HG03354 (cell line): ENCODE data around the gene CPE.

ENCODE experiments used
- ATAC-seq: cut with Tn5 transposase; IDR thresholded peaks from one replicate; pipeline ENCODE4 v1.9.1; 2021; ENCODE audit warnings: mild to moderate bottlenecking; ENCODE audit not compliant: unreplicated experiment, poor library complexity, severe bottlenecking

CPE gene

DNA sequence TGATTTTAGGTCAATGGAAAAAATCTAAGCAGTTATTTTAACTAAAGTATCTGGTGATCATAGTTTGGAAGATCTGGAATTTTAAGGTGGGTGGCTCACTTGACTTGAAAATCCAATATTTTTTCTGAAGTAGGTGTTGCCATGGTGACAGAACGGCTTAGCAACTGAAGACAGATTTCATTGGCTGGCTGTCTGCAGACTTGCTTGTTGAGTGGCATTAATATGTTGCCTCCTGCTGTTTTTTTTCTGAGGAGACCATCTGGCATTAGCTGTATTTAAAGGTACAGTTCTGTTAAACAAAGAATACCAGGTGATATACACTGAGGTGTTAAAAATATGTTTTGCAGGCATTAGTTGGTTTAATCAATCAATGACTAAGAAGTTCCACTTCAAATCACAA is 19.8 kb downstream of the CPE start:
- peak; percentile 92 for ATAC-seq

DNA sequence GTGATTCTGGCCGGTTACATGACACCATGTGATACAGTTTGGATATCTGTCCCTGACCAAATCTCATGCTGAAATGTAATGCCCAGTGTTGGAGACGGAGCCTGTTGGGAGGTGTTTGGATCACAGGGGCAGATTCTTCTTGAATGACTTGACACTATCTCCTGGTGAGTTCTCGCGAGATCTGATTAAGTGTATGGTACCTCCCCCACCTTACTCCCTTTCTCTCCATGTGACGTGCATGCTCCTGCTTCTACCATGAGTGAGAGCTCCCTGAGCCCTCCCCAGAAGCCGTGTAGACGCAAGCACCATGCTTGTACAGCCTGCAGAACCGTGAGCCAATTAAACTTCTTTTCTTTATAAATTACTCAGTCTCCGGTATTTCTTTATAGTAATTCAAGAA is 23.6 kb downstream of the CPE start:
- no peak for ATAC-seq

DNA sequence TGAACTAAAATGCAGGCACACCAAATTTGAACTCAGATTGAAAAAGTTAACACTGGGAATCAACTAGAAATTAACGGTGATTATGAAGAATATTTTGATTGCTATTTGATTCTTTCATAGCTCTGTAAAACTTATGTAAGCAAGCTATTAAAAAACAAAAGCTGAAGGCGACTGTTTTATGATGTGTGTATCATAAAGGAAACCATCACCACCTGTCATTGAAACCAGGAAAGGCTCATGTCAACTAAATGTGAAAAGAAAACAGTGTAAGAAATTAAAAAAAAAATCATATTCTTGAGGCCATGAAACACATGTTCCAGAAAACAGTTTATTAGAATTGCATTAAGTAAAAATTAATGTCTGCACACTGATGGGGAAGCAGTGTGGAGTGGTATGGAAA is 24.2 kb downstream of the CPE start:
- no peak for ATAC-seq

DNA sequence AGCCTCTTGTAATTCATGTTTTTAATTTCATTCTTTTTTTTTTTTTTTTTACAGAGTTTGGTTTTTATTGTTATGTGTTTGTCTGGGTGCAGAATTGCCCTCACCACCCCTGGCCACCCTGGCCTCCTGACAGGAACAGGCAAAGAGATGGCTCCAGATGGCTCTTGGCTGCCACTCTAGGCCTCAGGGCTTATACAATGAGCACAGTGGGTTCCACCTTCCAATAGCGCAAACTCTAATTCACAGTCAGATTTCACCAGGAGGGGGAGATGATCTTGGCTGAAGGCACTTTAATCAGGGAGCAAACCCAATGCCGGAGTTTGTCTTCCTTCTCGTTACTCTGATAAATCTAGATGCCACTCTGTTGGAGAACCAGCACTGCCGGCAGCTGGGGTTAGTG is 24.8 kb downstream of the CPE start:
- ATAC-seq, result no peak

DNA sequence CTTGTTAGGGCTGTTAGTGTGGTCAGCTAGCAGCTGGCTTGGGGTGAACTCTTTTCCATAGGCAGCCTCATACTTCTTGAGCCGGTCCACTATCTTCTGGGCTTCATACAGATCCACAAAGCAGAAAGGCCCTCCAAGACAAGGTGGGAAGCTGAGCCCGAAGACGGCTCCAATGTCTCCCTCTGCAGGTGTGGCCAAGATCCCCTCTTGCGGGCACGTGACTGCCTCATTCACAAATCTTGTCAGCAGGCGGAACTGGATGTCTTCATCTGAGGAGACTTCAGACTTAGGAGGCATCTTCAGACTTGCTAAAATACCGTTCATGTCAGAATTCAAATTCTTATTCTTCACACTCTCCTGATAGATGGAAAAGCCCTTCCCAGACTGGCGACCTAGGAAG is 25.3 kb downstream of the CPE start:
- ATAC-seq, result no peak

DNA sequence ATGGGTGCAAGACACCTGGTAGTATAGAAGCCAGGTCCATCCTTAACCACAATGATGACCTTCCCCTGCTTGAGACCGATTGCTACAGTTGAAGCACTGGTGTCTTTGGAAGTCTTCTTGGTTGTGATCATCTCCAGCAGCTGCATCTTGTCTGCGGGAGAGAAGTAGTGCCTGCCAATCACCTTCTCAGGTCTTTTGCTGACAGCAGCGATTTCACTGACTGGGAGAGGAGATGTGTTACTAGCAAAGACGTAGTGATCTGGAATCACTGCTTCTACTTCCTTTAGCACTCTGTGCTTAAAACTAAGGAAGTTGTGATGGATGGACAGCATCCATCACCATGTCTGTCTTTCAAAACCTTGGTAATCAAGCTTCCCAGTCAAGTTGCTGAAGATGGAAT is 25.9 kb downstream of the CPE start:
- no peak for ATAC-seq

DNA sequence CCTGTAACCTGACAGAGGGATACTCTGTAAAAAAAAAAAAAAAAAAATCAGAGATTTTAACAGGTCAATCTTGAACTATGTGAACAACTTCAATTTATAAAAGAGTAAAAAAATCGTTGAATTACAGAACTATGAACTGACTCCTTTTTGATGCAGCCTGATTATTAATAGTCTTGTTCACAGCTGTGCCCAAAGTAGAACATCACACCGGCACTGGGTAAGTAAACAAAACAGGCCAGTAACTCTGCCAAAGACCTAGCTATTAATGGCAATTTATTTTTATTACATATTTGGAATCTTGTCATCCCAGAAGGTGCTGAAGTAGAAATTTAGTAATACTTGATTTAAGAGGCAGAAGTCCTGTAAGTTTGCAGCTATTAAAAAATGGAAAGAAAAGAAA is 31.4 kb downstream of the CPE start:
- ATAC-seq, result no peak

DNA sequence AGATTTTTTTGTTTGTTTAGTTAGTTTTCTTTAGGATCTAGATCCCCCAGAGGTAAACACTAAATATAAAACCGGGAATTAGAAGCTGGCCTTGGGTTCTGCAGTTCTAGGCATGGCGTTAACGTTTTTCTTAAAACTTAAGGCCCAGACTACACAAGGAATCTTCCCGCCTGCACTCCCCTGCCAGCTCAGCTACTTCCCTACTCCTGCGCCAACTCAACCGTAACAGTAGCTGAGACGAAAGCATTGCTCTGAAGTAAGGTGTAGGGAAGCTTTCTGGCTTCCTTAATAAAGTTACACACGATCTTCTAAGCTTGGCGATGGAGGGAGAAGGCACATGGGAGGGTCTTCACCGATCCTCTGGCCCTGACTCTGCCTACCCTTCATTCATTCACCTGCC is 37.1 kb downstream of the CPE start:
- ATAC-seq, result no peak

DNA sequence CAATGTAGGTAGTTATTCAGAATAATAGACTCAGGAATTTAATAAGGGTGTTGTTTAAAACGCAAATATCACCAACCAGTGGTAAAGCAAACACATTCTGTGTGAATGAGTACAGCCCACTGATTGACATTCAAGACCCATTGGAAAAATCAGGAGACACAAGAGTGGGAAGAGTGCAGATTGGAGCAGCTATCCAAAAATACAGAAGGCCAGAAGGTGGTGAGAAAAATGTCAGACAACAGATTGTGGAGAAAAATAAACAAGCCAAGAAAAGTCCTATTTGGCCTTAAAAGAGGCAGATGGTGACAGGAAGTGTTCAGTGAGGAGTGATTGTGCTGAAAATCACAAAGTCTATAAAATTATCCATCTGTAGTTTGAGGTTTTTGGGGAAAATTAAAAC is 39.3 kb downstream of the CPE start:
- no peak for ATAC-seq

DNA sequence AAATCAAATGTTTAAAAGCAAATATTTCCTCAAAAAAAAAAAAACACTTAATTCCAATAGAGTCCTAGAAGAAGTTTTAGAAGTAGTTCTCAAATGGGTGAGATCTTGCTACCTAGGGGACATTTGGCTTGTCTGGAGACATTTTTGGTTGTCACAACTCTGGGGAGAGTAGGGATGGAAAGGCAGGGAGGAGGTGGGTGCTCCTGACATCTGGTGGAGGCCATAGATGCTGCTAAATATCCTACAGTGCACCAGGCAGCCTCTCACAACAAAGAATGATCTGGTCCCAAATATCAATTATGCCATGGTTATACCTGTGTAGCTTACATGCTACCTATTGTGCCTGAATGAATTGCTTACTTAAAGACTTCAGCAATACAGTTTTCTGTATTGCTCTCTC is 46.8 kb downstream of the CPE start:
- ATAC-seq, result no peak

DNA sequence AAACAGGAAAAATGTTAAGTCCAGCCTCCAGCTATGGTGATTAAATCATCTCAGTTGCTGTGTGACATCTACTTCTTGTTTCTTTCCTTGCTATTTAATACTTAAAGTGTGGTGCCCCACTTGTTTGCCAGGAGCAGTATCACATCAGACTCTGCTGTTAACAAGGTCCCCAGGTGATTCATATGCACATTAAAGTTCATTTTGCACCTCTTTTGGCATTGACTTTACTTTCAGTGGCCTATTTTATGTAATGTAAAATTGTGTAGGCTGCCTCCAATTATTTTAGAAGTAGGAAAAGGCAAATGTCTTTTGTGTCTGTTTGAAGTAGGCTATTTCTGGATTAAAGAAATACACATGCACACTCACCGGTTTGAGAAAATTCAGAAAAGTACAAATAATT is 47.5 kb downstream of the CPE start:
- ATAC-seq, result no peak

DNA sequence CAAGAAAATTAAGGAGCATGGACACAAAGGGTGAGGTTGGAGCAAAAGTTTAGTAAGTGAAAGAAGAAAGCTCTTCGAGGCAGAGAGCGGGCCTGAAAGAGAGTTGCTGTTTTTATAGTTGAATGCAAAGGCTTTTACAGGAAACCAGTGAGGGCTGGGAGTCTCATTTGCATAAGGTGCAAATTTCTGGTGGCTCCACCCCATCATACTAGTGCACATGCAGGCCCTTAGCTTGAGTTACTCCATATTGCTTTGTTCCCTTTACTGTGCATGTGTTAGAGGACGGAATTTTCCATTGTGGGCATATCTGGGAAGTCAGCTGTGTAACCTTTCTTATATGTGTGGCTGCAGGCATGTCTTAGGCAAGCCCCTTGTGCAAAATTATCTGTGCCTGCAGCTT is 48.0 kb downstream of the CPE start:
- ATAC-seq, result no peak

DNA sequence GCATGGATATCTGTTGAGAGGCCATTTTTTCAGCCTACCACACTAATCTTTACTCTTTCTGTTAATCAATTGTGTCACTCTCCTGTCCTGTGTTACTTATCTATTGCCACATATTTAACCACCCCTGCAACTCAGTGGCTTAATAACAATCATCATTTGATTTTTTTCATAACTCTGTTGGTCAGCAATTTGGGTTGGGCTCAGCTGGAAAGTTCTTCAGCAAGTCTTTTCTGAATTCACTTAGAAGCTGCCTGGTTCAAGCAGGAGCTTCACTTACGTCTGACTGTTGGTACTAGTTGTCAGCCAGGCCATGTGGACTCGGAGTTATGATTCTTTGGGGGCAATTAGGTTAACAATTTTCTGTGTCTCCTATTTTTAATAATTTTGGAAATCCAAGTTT is 50.1 kb downstream of the CPE start:
- ATAC-seq, result no peak

DNA sequence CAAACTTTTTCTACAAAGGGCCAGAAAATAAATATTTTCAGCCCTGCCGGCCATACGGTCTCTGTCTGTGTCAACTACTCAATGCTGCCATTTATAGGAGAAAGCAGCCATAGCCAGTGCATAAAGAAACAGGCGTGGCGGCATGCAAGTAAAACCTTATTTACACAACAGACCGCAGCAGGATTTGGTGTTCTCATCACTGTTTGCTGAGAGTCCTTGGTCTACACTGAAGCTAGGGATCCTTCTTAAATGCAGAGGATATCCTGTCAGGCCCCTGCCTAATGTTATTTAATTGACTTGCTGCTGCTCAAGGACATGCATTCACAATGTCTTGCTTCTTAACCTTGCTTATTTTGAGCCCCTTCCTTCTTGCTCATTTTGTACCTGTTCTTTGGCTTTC is 54.7 kb downstream of the CPE start:
- no peak for ATAC-seq

DNA sequence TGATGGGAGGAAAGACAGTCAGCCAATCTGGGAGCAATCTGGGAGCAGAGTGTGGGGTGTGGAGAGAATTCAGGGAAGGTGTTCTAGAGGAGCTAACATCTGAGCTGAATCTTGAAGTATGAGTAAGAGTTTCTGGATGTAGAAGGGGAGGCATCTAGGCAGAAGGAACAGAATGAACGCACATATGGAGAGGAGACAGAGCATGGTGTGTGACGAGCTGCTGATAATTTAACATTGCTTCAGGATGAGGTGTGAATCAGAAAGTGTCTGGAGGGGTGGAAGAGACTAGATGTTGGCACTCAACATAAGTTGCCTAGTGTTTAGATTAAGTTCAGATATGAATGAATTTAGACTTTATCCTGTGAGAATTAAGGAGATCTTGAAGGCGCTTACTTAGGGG is 58.9 kb downstream of the CPE start:
- no peak for ATAC-seq

DNA sequence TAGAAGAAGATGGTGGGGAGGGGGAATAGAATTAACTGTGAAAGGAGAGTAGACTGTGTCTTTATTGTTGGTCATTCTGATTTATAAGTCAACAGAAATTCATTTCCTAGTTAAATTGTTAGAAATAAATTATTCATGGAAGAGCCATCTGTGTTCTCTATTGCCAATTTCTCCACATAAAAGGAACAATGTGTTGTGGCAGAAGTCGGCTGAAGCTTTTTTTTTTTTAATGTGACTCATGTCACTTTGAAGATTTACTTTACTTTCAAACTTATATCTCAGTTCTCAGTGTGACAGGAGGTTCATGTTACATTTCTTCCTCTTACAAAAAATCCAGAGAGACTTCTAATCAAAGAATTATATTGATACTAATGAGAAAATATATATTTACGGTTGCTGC is 60.5 kb downstream of the CPE start:
- ATAC-seq, result no peak

DNA sequence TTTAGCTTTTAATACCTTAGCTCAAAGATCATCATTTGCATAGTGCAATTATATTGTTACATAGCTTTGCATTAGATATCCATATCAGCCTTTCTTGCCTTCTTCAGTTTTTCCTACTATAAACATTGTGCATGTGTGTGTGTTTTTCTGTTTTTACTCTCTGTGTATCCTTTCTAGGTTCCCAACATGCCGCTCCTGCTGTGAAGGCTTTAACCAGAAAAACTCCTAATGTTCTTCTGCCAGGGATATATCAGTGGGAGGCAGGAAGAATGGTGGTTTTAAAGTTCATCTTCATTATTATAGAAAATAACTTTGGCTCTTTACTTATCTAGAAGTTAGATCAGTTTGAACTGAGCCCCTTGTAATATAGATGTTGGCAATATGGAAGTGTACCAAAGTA is 61.2 kb downstream of the CPE start:
- no peak for ATAC-seq

DNA sequence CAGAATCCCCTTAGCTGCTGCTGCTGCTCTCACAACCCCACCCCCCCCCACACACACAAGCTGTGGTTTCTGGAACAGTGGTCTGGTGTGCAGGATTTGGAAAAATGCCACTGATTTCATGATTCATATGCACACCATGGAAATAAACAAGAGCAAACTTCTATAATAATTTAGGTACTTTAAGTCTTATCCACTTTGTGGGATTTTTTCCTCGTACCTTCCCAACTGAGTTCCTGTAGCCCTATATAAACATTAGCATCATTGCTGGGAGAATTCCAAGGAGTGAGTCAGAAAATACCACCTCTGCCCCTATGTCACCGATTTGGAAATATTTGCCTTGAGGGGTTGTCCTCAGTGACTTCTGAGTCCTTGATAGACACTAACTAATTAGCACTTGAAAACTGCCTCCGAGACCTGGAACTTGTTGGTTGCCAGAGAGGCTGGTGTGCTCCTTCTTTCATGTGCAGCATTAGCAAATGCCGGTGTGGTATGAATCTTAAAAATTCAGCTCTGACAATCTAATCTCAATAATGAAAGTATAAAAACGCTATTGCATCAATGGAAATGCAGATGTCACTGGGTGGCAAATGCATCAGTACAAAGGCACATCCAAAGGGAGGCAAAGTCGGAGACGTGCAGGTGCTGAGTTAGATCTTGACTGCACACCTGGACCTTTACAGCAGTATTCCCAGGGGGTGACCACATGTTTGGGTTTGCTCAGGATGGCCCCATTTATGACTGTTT is 61.8 kb downstream of the CPE start:
- no peak for ATAC-seq

DNA sequence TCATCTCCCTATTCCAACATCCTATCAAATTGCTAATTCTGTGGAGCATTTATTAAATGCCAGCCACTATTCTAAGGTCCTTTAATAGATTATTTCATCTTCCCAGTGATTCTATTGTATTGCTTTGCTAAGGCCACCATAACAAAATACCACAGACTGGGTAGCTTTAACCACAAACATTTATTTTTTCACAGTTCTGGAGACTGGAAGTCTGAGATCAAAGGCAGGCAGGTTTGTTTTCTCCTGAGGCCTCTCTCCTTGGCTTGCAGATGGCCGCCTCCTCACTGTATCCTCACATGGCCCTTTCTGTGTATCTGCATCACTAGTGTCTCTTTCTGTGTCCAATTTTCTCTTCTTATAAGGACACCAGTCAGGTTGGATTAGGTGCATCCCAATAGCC is 64.5 kb downstream of the CPE start:
- no peak for ATAC-seq

DNA sequence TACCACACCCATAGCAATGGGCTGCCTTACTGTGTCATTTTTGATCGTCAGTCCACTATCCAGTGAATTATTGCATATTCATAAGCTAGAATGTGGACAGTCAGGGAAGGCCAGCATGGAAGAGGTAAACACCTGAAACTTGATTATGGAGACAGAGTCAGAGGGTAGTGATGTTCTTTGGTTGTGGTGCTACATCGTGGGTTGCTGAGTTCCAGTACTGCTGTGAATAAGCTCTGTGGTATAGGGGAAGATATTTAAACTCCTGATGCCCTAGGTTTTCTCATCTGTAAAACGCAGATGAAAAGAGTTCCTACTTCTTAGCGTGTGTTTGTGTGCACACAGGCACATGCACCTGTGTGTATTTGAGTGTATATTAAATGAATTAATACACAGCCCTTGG is 69.9 kb downstream of the CPE start:
- ATAC-seq, result no peak

DNA sequence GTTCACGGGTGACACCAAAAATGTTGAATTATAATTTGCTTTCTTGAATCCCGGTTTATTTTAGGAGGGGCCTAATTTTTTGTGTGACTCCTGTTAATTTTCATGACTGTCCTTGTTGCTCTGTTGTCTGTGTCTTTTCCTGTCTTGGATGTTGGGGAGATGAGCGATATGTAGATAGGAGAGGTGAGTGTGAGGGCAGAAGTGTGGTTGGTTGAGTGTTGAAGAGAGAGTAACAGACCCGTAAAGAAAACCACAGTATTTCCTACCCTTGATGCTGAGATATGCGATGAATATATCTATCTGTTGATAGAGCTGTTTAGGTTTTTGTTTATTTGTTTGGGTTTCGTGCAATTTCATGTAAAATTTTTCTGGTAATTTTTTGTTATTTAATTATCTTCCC is 70.5 kb downstream of the CPE start:
- no peak for ATAC-seq

DNA sequence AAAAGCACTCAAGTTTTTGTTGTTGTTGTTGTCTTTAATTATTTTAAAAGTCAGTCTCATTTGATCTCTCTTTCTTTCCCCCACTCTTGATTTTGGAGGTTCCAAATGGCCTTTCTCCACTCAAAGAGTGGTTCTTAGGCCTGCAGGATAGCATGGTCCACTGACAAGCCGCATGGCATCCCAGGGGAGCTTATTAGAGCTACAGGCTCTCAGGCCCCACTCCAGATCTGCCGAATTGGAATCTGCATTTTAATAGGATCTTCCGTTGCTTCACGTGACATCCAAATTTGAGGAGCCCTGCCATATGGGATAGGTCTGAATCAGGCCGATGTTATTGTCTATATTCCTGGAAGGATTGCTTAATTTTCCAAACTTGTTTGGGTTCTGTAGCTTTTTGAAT is 72.1 kb downstream of the CPE start:
- ATAC-seq, result no peak
